ENCODE data around the gene GFI1B. TPM values are rescaled to one million over a fixed set of nuclear protein-coding genes. Genes with fewer than 3 reads are reported as not detected.

The GFI1B gene
- total RNA-seq, 1 experiment from 2014 or later = not detected

GRCh38 chr9:132985489-132985888 lies 7.0 kb downstream of the GFI1B start:
- Histone ChIP-seq H3K27ac (ENCODE audit: low read length) (no peak overlapping the region), H3K4me3 (ENCODE audit: low read length) (no peak overlapping the region), H4K20me1 (ENCODE audit: low read length) (no peaks in the 10 kb centered on the region), H3K27me3 (ENCODE audit: low read length) (no peaks in the 10 kb centered on the region), H3F3A (ENCODE audit: low read length, unreplicated experiment) (no peaks in the 10 kb centered on the region), H3K9ac (ENCODE audit: low read length) (no peak overlapping the region), H3K4me2 (ENCODE audit: low read length) (no peak overlapping the region), H3K36me3 (ENCODE audit: low read depth, low read length) (no peaks in the 10 kb centered on the region), H3K9me3 (ENCODE audit: low read length) (no peaks in the 10 kb centered on the region), H2AFZ (ENCODE audit: low read length) (no peak overlapping the region), H3K4me1 (ENCODE audit: insufficient read depth, low read length) (no peaks in the 10 kb centered on the region), H3K79me2 (ENCODE audit: low read length) (no peaks in the 10 kb centered on the region), H3K9me2 (replicated peaks; ENCODE audit: low read length) (no peaks in the 10 kb centered on the region)
- TF ChIP-seq EZH2phosphoT487 (IDR thresholded peaks at IDR 0.05; ENCODE audit: borderline replicate concordance, low read length) = no peak
- DNase-seq (no peak), ATAC-seq (no peak)
- BruUV-seq (replicated peaks) = no TSS peak
- intact Hi-C loops (cut with micrococcal nuclease) = no loop called here
- POLR2A ChIA-PET (ENCODE audit: unreplicated experiment) = no interaction called here
- CTCF ChIA-PET = no interaction called here

DNA sequence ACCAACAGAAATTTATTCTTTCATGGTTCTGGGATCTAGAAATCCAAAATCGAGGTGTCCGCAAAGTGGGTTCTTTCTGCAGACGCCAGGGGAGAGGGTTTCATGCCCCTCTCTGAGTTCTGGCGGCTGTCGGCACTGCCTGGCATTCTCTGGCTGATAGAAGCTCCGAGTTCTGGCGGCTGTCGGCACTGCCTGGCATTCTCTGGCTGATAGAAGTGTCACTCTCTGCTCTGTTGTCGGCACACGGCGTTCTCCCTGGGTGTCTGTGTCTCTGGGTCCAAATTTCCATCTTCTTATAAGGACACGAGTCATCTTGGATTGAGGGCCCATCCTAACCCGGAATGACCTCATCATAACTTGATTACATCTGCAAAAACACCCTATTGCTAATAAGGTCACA lies 7.6 kb downstream of the GFI1B start:
- H3K79me2 ChIP-seq (ENCODE audit: low read length) = no peaks in the 10 kb centered on the region
- no TSS peak for BruUV-seq (replicated peaks)
- H3K4me2 ChIP-seq (ENCODE audit: low read length) = no peak overlapping the region
- intact Hi-C loops (cut with micrococcal nuclease) = no loop called here
- no peaks in the 10 kb centered on the region for H3K27me3 ChIP-seq (ENCODE audit: low read length)
- POLR2A ChIA-PET (ENCODE audit: unreplicated experiment) = no interaction called here
- H4K20me1 ChIP-seq (ENCODE audit: low read length) = no peaks in the 10 kb centered on the region
- no peaks in the 10 kb centered on the region for H3F3A ChIP-seq (ENCODE audit: low read length, unreplicated experiment)
- DNase-seq = no peak
- H3K9ac ChIP-seq (ENCODE audit: low read length) = no peak overlapping the region
- H3K36me3 ChIP-seq (ENCODE audit: low read depth, low read length) = no peaks in the 10 kb centered on the region
- no peaks in the 10 kb centered on the region for H3K9me2 ChIP-seq (replicated peaks; ENCODE audit: low read length)
- CTCF ChIA-PET = interaction anchor here (0.6 kb wide), 1 partner anchor 163 kb away, joined by 4 read pairs; no protein-coding TSS in a partner anchor
- ATAC-seq = no peak
- no peak overlapping the region for H2AFZ ChIP-seq (ENCODE audit: low read length)
- no peak for TF ChIP-seq CTCF (conservative IDR thresholded peaks at IDR 0.05; ENCODE audit: low read depth, low read length)
- no peak overlapping the region for H3K4me3 ChIP-seq (ENCODE audit: low read length)
- no peak overlapping the region for H3K27ac ChIP-seq (ENCODE audit: low read length)
- no peaks in the 10 kb centered on the region for H3K9me3 ChIP-seq (ENCODE audit: low read length)
- H3K4me1 ChIP-seq (ENCODE audit: insufficient read depth, low read length) = no peaks in the 10 kb centered on the region

DNA sequence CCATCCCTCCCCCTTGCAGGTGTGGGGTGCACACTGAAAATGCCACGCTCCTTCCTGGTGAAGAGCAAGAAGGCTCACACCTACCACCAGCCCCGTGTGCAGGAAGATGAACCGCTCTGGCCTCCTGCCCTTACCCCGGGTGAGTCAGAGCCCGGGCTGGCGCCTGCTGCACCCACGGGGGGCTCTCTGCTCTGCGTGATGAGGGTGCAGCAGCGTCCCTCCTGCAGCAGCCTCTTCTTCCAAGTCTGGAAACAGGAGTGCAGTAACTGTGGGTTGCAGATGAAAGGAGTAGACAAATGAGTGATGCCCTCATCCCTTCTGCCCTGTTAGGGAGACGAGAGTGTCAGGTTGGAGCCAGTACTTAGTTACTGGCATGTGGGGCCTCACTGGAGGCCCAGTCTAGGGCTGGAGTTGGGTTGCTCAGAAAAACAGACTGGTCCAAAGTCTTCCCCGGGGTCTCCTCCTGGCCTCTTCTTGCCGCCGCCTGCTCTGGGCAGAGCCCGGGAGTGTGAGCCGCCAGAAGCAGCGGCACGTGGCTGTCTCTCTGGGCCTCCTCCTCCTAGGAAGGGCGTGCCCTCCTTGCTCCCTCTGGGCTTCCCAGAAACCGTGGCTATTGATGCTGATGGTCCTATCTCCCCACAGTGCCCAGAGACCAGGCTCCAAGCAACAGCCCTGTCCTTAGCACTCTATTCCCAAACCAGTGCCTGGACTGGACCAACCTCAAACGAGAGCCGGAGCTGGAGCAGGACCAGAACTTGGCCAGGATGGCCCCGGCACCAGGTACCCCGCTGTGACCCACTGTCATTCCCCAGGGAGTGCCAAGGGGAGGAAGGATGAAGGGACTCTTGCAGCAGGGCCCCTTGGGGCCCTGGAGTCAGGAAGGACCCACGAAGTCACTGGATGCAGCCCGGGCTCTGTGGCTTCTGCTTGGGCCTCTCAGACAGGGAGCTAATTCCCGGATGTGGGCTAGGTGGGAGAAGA lies 8.4 kb downstream of the GFI1B start:
- CTCF ChIA-PET = interaction anchor here (0.6 kb wide), 1 partner anchor 162 kb away, joined by 4 read pairs; no protein-coding TSS in a partner anchor
- Histone ChIP-seq H3K4me1 (ENCODE audit: insufficient read depth, low read length) (no peaks in the 10 kb centered on the region), H3K9me2 (replicated peaks; ENCODE audit: low read length) (no peaks in the 10 kb centered on the region), H4K20me1 (ENCODE audit: low read length) (no peaks in the 10 kb centered on the region), H3K79me2 (ENCODE audit: low read length) (no peaks in the 10 kb centered on the region), H3K27me3 (ENCODE audit: low read length) (no peaks in the 10 kb centered on the region), H3K4me3 (ENCODE audit: low read length) (no peak overlapping the region), H2AFZ (ENCODE audit: low read length) (no peak overlapping the region), H3K27ac (ENCODE audit: low read length) (no peak overlapping the region), H3K9ac (ENCODE audit: low read length) (no peak overlapping the region), H3K9me3 (ENCODE audit: low read length) (no peaks in the 10 kb centered on the region), H3K4me2 (ENCODE audit: low read length) (no peak overlapping the region), H3F3A (ENCODE audit: low read length, unreplicated experiment) (no peaks in the 10 kb centered on the region), H3K36me3 (ENCODE audit: low read depth, low read length) (no peaks in the 10 kb centered on the region)
- BruUV-seq (replicated peaks) = no TSS peak
- POLR2A ChIA-PET (ENCODE audit: unreplicated experiment) = no interaction called here
- ATAC-seq = no peak; the same call in 1 of the 2 replicates
- DNase-seq = no peak
- intact Hi-C loops (cut with micrococcal nuclease) = no loop called here
- TF ChIP-seq CTCF (conservative IDR thresholded peaks at IDR 0.05; ENCODE audit: low read depth, low read length) (no peak), EZH2phosphoT487 (IDR thresholded peaks at IDR 0.05; ENCODE audit: borderline replicate concordance, low read length) (no peak), EZH2 (IDR thresholded peaks at IDR 0.05; ENCODE audit: low read length, unreplicated experiment) (no peak)

All from PC-3 (cell line).